H1 (cell line): Measurements from ENCODE around the gene MINPP1. TPM values are rescaled to one million over a fixed set of nuclear protein-coding genes. Genes with fewer than 3 reads are reported as not detected.

Experiments
- CTCF ChIA-PET: fragments of 300-600 bp; sonication (Branson Sonifier 250); formaldehyde crosslinking; loops from one replicate; lab custom pipeline; 2021; ENCODE audit not compliant: partially characterized antibody; lab: Charles Lee
- POLR2A ChIA-PET: fragments of 300-600 bp; sonication (Branson Sonifier 250); formaldehyde crosslinking; loops from one replicate; lab custom pipeline; 2021; ENCODE audit warnings: inconsistent platforms; ENCODE audit not compliant: partially characterized antibody; lab: Charles Lee
- DNase-seq, 2 experiments: peaks; one replicate each; pipeline versions ENCODE4 v3.0.0 to v3.0.0-alpha.2; 2010 to 2022; ENCODE audit warnings: low spot score in 2 of 2, low read depth in 1 of 2, mixed read lengths in 1 of 2
- FAIRE-seq: peaks from 2 replicates; lab custom pipeline; 2011; peaks lifted over from hg19 to GRCh38; lab: Jason Lieb, UNC
- H2AFZ ChIP-seq: 2 replicates; pipeline ENCODE4 v1.8.1; 2012; ENCODE audit warnings: low read length, inconsistent platforms
- H2AK5ac ChIP-seq: 2 replicates; pipeline ENCODE4 v1.6.1; 2013; ENCODE audit warnings: low read depth, low read length
- H2BK120ac ChIP-seq: replicated peaks from 2 replicates; pipeline ENCODE3; 2013; ENCODE audit warnings: low read depth, low read length, inconsistent platforms
- H2BK12ac ChIP-seq: 2 replicates; pipeline ENCODE4 v1.6.1; 2013; ENCODE audit warnings: low read depth, low read length
- H2BK15ac ChIP-seq: 2 replicates; pipeline ENCODE4 v1.6.1; 2013; ENCODE audit warnings: low read length
- H2BK20ac ChIP-seq: 2 replicates; pipeline ENCODE4 v1.6.1; 2013; ENCODE audit warnings: low read length
- H2BK5ac ChIP-seq: 2 replicates; pipeline ENCODE4 v1.6.1; 2013; ENCODE audit warnings: low read depth, low read length
- H3K14ac ChIP-seq: 2 replicates; pipeline ENCODE4 v1.6.1; 2013; ENCODE audit warnings: inconsistent platforms; ENCODE audit not compliant: insufficient read length
- H3K18ac ChIP-seq: 2 replicates; pipeline ENCODE4 v1.6.1; 2013; ENCODE audit warnings: low read length; ENCODE audit errors: extremely low read depth
- H3K23ac ChIP-seq: 2 replicates; pipeline ENCODE4 v1.6.1; 2013; ENCODE audit warnings: inconsistent platforms; ENCODE audit not compliant: insufficient read length
- H3K23me2 ChIP-seq: 2 replicates; pipeline ENCODE4 v1.6.1; 2013; ENCODE audit warnings: low read depth, low read length
- H3K27ac ChIP-seq: 2 replicates; pipeline ENCODE4 v1.6.1; 2011; ENCODE audit warnings: low read depth, low read length, inconsistent platforms
- H3K27me3 ChIP-seq, 4 experiments: replicated peaks in 1 of 4; 1 replicate in 1 of 4; 2 replicates in 3 of 4; pipeline versions ENCODE4 v1.6.1 to v1.8.1; 2011 to 2013; ENCODE audit warnings: low read length in 3 of 4, mild to moderate bottlenecking in 3 of 4, inconsistent platforms in 2 of 4, mixed read lengths in 2 of 4, moderate library complexity in 1 of 4; ENCODE audit not compliant: control insufficient read depth in 3 of 4, insufficient read depth in 3 of 4; ENCODE audit errors: extremely low read depth in 1 of 4
- H3K36me3 ChIP-seq, 4 experiments: 2 replicates each; pipeline versions ENCODE4 v1.6.1 to v1.8.1; 2011 to 2013; ENCODE audit warnings: mild to moderate bottlenecking in 4 of 4, low read length in 3 of 4, moderate library complexity in 2 of 4, control low read depth in 1 of 4, inconsistent platforms in 1 of 4; ENCODE audit not compliant: insufficient read depth in 4 of 4, control insufficient read depth in 2 of 4
- H3K4ac ChIP-seq: replicated peaks from 2 replicates; pipeline ENCODE3; 2013; ENCODE audit warnings: low read length, low read depth, mixed read lengths, inconsistent platforms; ENCODE audit not compliant: insufficient read length
- H3K4me1 ChIP-seq, 4 experiments: replicated peaks in 1 of 4; 1 replicate in 1 of 4; 2 replicates in 3 of 4; pipeline versions ENCODE4 v1.6.1 to v1.8.1; 2011 to 2013; ENCODE audit warnings: low read length in 3 of 4, inconsistent platforms in 2 of 4, mixed read lengths in 1 of 4; ENCODE audit not compliant: insufficient read depth in 4 of 4, control insufficient read depth in 3 of 4
- H3K4me2 ChIP-seq, 2 experiments: 2 replicates each; pipeline versions ENCODE4 v1.6.1 to v1.8.1; 2011 to 2013; ENCODE audit warnings: low read depth in 2 of 2, low read length in 2 of 2, control low read depth in 1 of 2, inconsistent platforms in 1 of 2, mild to moderate bottlenecking in 1 of 2; ENCODE audit not compliant: insufficient read depth in 1 of 2
- H3K4me3 ChIP-seq, 4 experiments: fragments of 200-600, 300-600 bp in 1 of 4; sonication (generic), shearing (Covaris generic), sonication (Bioruptor Twin) in 1 of 4; 2 replicates each; pipeline versions ENCODE4 v1.5.1 to v1.8.1; 2011 to 2016; ENCODE audit warnings: low read length in 4 of 4, low read depth in 3 of 4, control low read depth in 2 of 4, inconsistent platforms in 2 of 4, mild to moderate bottlenecking in 2 of 4, mixed read lengths in 1 of 4, moderate library complexity in 1 of 4; ENCODE audit not compliant: insufficient read depth in 2 of 4; ENCODE audit errors: extremely low read depth in 1 of 4
- H3K56ac ChIP-seq: replicated peaks from 2 replicates; pipeline ENCODE3; 2013; ENCODE audit warnings: low read depth, mild to moderate bottlenecking, mixed read lengths, low read length, inconsistent platforms; ENCODE audit not compliant: insufficient read length
- H3K79me1 ChIP-seq: 2 replicates; pipeline ENCODE4 v1.6.1; 2013; ENCODE audit warnings: low read depth, low read length, control low read depth
- H3K79me2 ChIP-seq, 2 experiments: 2 replicates each; pipeline versions ENCODE4 v1.6.1 to v1.8.1; 2012 to 2013; ENCODE audit warnings: low read length in 2 of 2, mild to moderate bottlenecking in 2 of 2, inconsistent platforms in 1 of 2; ENCODE audit not compliant: insufficient read depth in 2 of 2, control insufficient read depth in 1 of 2
- H3K9ac ChIP-seq, 4 experiments: replicated peaks in 1 of 4; 1 replicate in 1 of 4; 2 replicates in 3 of 4; pipeline versions ENCODE4 v1.6.1 to v1.8.1; 2011 to 2013; ENCODE audit warnings: low read depth in 3 of 4, low read length in 3 of 4, control low read depth in 2 of 4, mild to moderate bottlenecking in 2 of 4, moderate library complexity in 2 of 4, inconsistent platforms in 1 of 4; ENCODE audit errors: extremely low read depth in 1 of 4
- H3K9me3 ChIP-seq, 2 experiments: 2 replicates each; pipeline versions ENCODE4 v1.6.1 to v1.8.1; 2012 to 2013; ENCODE audit warnings: mild to moderate bottlenecking in 2 of 2, moderate library complexity in 2 of 2, control low read depth in 1 of 2, inconsistent platforms in 1 of 2, low read depth in 1 of 2, low read length in 1 of 2, mixed read lengths in 1 of 2; ENCODE audit not compliant: insufficient read depth in 2 of 2
- H4K20me1 ChIP-seq, 2 experiments: replicated peaks in 1 of 2; 2 replicates each; pipeline versions ENCODE3 to v1.8.1; 2011 to 2013; ENCODE audit warnings: inconsistent platforms in 2 of 2, low read length in 2 of 2, mild to moderate bottlenecking in 1 of 2; ENCODE audit not compliant: insufficient read depth in 2 of 2, control insufficient read depth in 1 of 2
- H4K5ac ChIP-seq: 2 replicates; pipeline ENCODE4 v1.6.1; 2013; ENCODE audit warnings: low read length, low read depth, mixed read lengths, inconsistent platforms; ENCODE audit not compliant: insufficient read length
- H4K8ac ChIP-seq: 2 replicates; pipeline ENCODE4 v1.8.0; 2013; ENCODE audit warnings: mild to moderate bottlenecking, moderate library complexity, low read length, inconsistent platforms; ENCODE audit not compliant: insufficient read depth; ENCODE audit errors: extremely low read depth
- H4K91ac ChIP-seq: replicated peaks from 2 replicates; pipeline ENCODE3; 2013; ENCODE audit warnings: low read length, mixed read lengths, inconsistent platforms; ENCODE audit not compliant: insufficient read length
- ATF2 ChIP-seq: IDR thresholded peaks from 2 replicates; pipeline ENCODE4 v1.6.1; 2012; ENCODE audit warnings: low read length, inconsistent platforms
- CBX5 ChIP-seq: fragments of 300-800, 300-1000 bp; sonication (generic); IDR thresholded peaks from 2 replicates; pipeline ENCODE4 v1.7.1; 2016; ENCODE audit warnings: antibody characterized with exemption, low read length, low read depth
- CBX8 ChIP-seq: fragments of 300-800, 300-1000 bp; sonication (generic); IDR thresholded peaks from 2 replicates; pipeline ENCODE4 v1.7.1; 2016; ENCODE audit warnings: low read depth, low read length, borderline replicate concordance
- CHD1 ChIP-seq: IDR thresholded peaks from 2 replicates; pipeline ENCODE4 v1.6.1; 2012; ENCODE audit warnings: low read depth, low read length, improper control_type of control experiment
- CHD2 ChIP-seq: IDR thresholded peaks from 2 replicates; pipeline ENCODE4 v1.6.1; 2012; ENCODE audit warnings: low read length, improper control_type of control experiment
- EGR1 ChIP-seq: IDR thresholded peaks from 2 replicates; pipeline ENCODE4 v1.6.1; 2011; ENCODE audit warnings: low read depth, low read length, borderline replicate concordance
- JUND ChIP-seq: IDR thresholded peaks from 2 replicates; pipeline ENCODE4 v1.6.1; 2011; ENCODE audit warnings: mild to moderate bottlenecking, improper control_type of control experiment, low read length
- MAX ChIP-seq: IDR thresholded peaks from 2 replicates; pipeline ENCODE4 v1.6.1; 2012; ENCODE audit warnings: inconsistent platforms
- RFX5 ChIP-seq: IDR thresholded peaks from 2 replicates; pipeline ENCODE4 v1.6.1; 2011; ENCODE audit warnings: low read depth, low read length, improper control_type of control experiment, borderline replicate concordance
- RXRA ChIP-seq: IDR thresholded peaks from 2 replicates; pipeline ENCODE4 v1.6.1; 2011; ENCODE audit warnings: low read depth, mild to moderate bottlenecking, low read length, moderate library complexity; ENCODE audit not compliant: insufficient read depth
- SIRT6 ChIP-seq: IDR thresholded peaks from one replicate; pipeline ENCODE4 v1.7.1; 2012; ENCODE audit warnings: low read length, inconsistent platforms
- SIX5 ChIP-seq: IDR thresholded peaks from 2 replicates; pipeline ENCODE4 v1.6.1; 2011; ENCODE audit warnings: mild to moderate bottlenecking, low read depth, low read length
- SRF ChIP-seq: IDR thresholded peaks from 2 replicates; pipeline ENCODE4 v1.6.1; 2011; ENCODE audit warnings: mild to moderate bottlenecking, low read depth, low read length, moderate library complexity
- WGBS, 2 experiments: shearing (Covaris generic) in 1 of 2; methylation state at CpG; one replicate each; pipeline versions ENCODE4 v1.1.6 to v1.1.7; 2013 to 2015; ENCODE audit warnings: low lambda C conversion rate in 2 of 2, mixed read lengths in 2 of 2, inconsistent platforms in 1 of 2, low coverage in 1 of 2, missing lambda C conversion rate in 1 of 2; ENCODE audit not compliant: insufficient replicate concordance in 2 of 2, insufficient coverage in 1 of 2, insufficient read length in 1 of 2; ENCODE audit errors: extremely low coverage in 1 of 2, missing lambda C conversion rate in 1 of 2; 5-methylcytosine and 5-hydroxymethylcytosine counted together
- polyA plus RNA-seq, 7 experiments: library from polyadenylated mRNA; depleted of rRNA in 3 of 7; stranded (reverse) in 5 of 7; unstranded in 2 of 7; fragments of >200 nt in 5 of 7; fragments of 200-250 nt in 2 of 7; gene quantifications; 1 replicate in 5 of 7; 2 replicates in 1 of 7; 4 replicates in 1 of 7; pipeline versions ENCODE4 v1.2.1 to v1.2.3, GENCODE V29; 2011 to 2013; ENCODE audit warnings: missing spikeins in 2 of 7, mixed read lengths in 2 of 7
- total RNA-seq: library from RNA; stranded (reverse); fragmentation: NEBNext Ultra II Directional; extraction: Animal tissue kit (Norgen Biotek cat#: 25700); gene quantifications from 2 replicates; pipeline ENCODE4 v1.2.1, GENCODE V29; 2021

MINPP1 gene
- total and polyA plus RNA-seq, 2 of the 8 experiments (the other 6 are each of a cell fraction or from before 2014, with no cell fraction given) = 13.6 to 27.2 TPM

- DNase-seq (no peak), FAIRE-seq (no peak)
- H3K36me3 ChIP-seq = no peaks in the 10 kb centered on the region
- H3K9me3 ChIP-seq = no peaks in the 10 kb centered on the region
- no peak overlapping the region for H3K14ac ChIP-seq
- H3K56ac ChIP-seq = no peak overlapping the region
- no peak overlapping the region for H4K5ac ChIP-seq
- no peak overlapping the region for H2AFZ ChIP-seq
- H3K79me1 ChIP-seq = no peaks in the 10 kb centered on the region
- no peaks in the 10 kb centered on the region for H3K23me2 ChIP-seq
- H3K9ac ChIP-seq = no peak overlapping the region
- POLR2A ChIA-PET = no interaction called here
- no peak overlapping the region for H3K4me3 ChIP-seq
- H2BK20ac ChIP-seq = no peak overlapping the region
- H2AK5ac ChIP-seq = no peak overlapping the region
- 93% methylated on average over 3 of the region's 3 CpGs; no CpG with 5 or more reads in 1 of the 2 experiments for WGBS, 2 experiments
- H3K27me3 ChIP-seq = no peaks in the 10 kb centered on the region
- H2BK5ac ChIP-seq = no peak overlapping the region
- no peak overlapping the region for H4K91ac ChIP-seq
- no peaks in the 10 kb centered on the region for H3K4me1 ChIP-seq
- no peak overlapping the region for H3K4me2 ChIP-seq
- H4K20me1 ChIP-seq = no peaks in the 10 kb centered on the region
- H2BK12ac ChIP-seq = no peak overlapping the region
- H3K4ac ChIP-seq = no peak overlapping the region
- TF ChIP-seq SIRT6 = no peak
- TF ChIP-seq MAX = no peak
- no peak for TF ChIP-seq ATF2
- TF ChIP-seq CBX5 = no peak
- no peak for TF ChIP-seq SRF
- no peak for TF ChIP-seq EGR1
- TF ChIP-seq CHD1 = no peak
- no peak for TF ChIP-seq CBX8
- TF ChIP-seq JUND = no peak
- TF ChIP-seq CHD2 = no peak
- no peak for TF ChIP-seq RXRA
- no peak for TF ChIP-seq RFX5
- no peak for TF ChIP-seq SIX5
- TF ChIP-seq, all 59 proteins: peak for 0
- Histone ChIP-seq H3K79me2 (no peaks in the 10 kb centered on the region), H2BK120ac (no peak overlapping the region), H3K23ac (no peak overlapping the region), H3K27ac (no peak overlapping the region), H4K8ac (no peak overlapping the region), H3K18ac (no peak overlapping the region), H2BK15ac (no peak overlapping the region)
- CTCF ChIA-PET = interaction anchor here (1.4 kb wide), 1 partner anchor 31 kb away, joined by 6 read pairs; no protein-coding TSS in a partner anchor
Observed at GRCh38 chr10:87575851-87576250, 71.2 kb downstream of the MINPP1 start.
